ENCODE measurements around the gene BCAT1.

DNA sequence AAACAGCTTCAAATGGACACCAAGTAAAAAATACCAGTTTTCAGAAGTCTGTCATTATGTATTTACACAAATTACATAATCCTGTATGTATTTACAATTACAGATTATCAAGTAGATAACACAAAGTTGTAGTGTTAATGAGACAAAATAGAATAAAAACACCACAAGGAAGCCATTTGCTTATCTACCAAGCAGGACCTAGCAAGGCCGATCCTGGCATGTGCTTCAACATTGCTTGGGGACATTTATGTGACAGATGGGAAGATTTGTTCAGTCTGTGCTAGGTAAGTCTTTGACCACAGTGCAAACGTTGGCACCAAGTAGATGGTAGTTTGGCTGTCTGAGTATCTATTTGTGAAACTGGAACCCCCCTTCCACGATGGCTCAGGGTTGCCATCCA is 35.8 kb downstream of the BCAT1 start:
- TF ChIP-seq POLR2A (IDR thresholded peaks at IDR 0.05; ENCODE audit: borderline replicate concordance, extremely low read depth, insufficient read depth, insufficient read length), result no peak
- no peak for TF ChIP-seq POLR2AphosphoS5 (IDR thresholded peaks at IDR 0.05; ENCODE audit: low read depth, low read length)
- no peak for TF ChIP-seq CTCF (IDR thresholded peaks at IDR 0.05 in 2 of 3, conservative IDR thresholded peaks at IDR 0.05 in 1 of 3; ENCODE audit: borderline replicate concordance in 1 of 3, insufficient read depth in 1 of 3, low read depth in 2 of 3, low read length in 2 of 3)
- no peak for TF ChIP-seq EZH2 (IDR thresholded peaks at IDR 0.05)
- no peak for TF ChIP-seq RAD21 (IDR thresholded peaks at IDR 0.05; ENCODE audit: low read depth)
- TF ChIP-seq, protein P1, sequence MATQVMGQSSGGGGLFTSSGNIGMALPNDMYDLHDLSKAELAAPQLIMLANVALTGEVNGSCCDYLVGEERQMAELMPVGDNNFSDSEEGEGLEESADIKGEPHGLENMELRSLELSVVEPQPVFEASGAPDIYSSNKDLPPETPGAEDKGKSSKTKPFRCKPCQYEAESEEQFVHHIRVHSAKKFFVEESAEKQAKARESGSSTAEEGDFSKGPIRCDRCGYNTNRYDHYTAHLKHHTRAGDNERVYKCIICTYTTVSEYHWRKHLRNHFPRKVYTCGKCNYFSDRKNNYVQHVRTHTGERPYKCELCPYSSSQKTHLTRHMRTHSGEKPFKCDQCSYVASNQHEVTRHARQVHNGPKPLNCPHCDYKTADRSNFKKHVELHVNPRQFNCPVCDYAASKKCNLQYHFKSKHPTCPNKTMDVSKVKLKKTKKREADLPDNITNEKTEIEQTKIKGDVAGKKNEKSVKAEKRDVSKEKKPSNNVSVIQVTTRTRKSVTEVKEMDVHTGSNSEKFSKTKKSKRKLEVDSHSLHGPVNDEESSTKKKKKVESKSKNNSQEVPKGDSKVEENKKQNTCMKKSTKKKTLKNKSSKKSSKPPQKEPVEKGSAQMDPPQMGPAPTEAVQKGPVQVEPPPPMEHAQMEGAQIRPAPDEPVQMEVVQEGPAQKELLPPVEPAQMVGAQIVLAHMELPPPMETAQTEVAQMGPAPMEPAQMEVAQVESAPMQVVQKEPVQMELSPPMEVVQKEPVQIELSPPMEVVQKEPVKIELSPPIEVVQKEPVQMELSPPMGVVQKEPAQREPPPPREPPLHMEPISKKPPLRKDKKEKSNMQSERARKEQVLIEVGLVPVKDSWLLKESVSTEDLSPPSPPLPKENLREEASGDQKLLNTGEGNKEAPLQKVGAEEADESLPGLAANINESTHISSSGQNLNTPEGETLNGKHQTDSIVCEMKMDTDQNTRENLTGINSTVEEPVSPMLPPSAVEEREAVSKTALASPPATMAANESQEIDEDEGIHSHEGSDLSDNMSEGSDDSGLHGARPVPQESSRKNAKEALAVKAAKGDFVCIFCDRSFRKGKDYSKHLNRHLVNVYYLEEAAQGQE (IDR thresholded peaks at IDR 0.05; ENCODE audit: low read depth), result no peak
- TF ChIP-seq CEBPB (IDR thresholded peaks at IDR 0.05; ENCODE audit: low read depth), result no peak

Measured in HCT116 (cell line).